HL-60 (cell line): ENCODE measurements around the gene LIPC.

Source experiments
- DNase-seq, 2 experiments: peaks; one replicate each; pipeline ENCODE4 v3.0.0-alpha.2; 2010 to 2020; ENCODE audit warnings: low read depth in 1 of 2, low spot score in 1 of 2
- H3K27ac ChIP-seq: fragments of 250-450 bp; sonication (Bioruptor Pico); replicated peaks from 2 replicates; pipeline ENCODE4 v1.5.1; 2020; ENCODE audit warnings: mild to moderate bottlenecking, moderate library complexity
- H3K27me3 ChIP-seq: fragments of 250-450 bp; sonication (Bioruptor Pico); 2 replicates; pipeline ENCODE4 v1.5.1; 2021; ENCODE audit warnings: mild to moderate bottlenecking, moderate library complexity; ENCODE audit not compliant: insufficient read depth, poor library complexity, severe bottlenecking
- H3K4me3 ChIP-seq: replicated peaks from 2 replicates; pipeline ENCODE4 v1.5.1; 2011; ENCODE audit warnings: mild to moderate bottlenecking, control low read depth, low read length; ENCODE audit not compliant: insufficient read depth
- CTCF ChIP-seq: IDR thresholded peaks from one replicate; pipeline ENCODE4 v1.5.1; 2011; ENCODE audit warnings: low read length, control low read depth, inconsistent platforms; ENCODE audit not compliant: insufficient read depth
- GABPA ChIP-seq: IDR thresholded peaks from 2 replicates; pipeline ENCODE4 v1.6.1; 2012; ENCODE audit warnings: low read depth
- POLR2AphosphoS5 ChIP-seq: IDR thresholded peaks from 2 replicates; pipeline ENCODE4 v1.6.1; 2012; ENCODE audit warnings: low read depth
- REST ChIP-seq: IDR thresholded peaks from 2 replicates; pipeline ENCODE4 v1.6.1; 2012; ENCODE audit warnings: low read depth; ENCODE audit not compliant: insufficient replicate concordance
- SPI1 ChIP-seq: IDR thresholded peaks from 2 replicates; pipeline ENCODE4 v1.6.1; 2012; ENCODE audit warnings: low read depth, mild to moderate bottlenecking, borderline replicate concordance

Gene LIPC

GRCh38 chr15:58525991-58526421 lies 94.2 kb downstream of the LIPC start:
- peak overlapping the region; percentile 41 for H3K27ac ChIP-seq
- peak in 1 of 2 experiments; percentile 67 for DNase-seq
- TF ChIP-seq CTCF (no peak), REST (no peak), GABPA (no peak), SPI1 (no peak), POLR2AphosphoS5 (no peak)

GRCh38 chr15:58526647-58527192 lies 94.9 kb downstream of the LIPC start:
- TF ChIP-seq SPI1 (peak; percentile 57; the same call in 1 of the 2 replicates), CTCF (no peak)
- Histone ChIP-seq H3K27ac (peak overlapping the region; percentile 41), H3K4me3 (no peak overlapping the region), H3K27me3 (no peaks in the 10 kb centered on the region)
- peak; percentile 80 to 85 for DNase-seq

More at GRCh38 chr15:58525991-58526421, 94.2 kb downstream of the LIPC start:
- Histone ChIP-seq H3K27me3 (no peaks in the 10 kb centered on the region), H3K4me3 (no peak overlapping the region)

GRCh38 chr15:58527573-58528187 lies 95.9 kb downstream of the LIPC start:
- Histone ChIP-seq H3K27me3 (no peaks in the 10 kb centered on the region), H3K27ac (no peak overlapping the region; the same call in 1 of the 2 replicates), H3K4me3 (no peak overlapping the region)
- TF ChIP-seq GABPA: no peak
- DNase-seq: no peak

- H3K27ac ChIP-seq: no peak overlapping the region
- H3K27me3 ChIP-seq: no peaks in the 10 kb centered on the region
- H3K4me3 ChIP-seq: no peak overlapping the region
- DNase-seq: no peak
- no peak for TF ChIP-seq GABPA
- TF ChIP-seq POLR2AphosphoS5: no peak
- no peak for TF ChIP-seq REST
- TF ChIP-seq CTCF: no peak
- no peak for TF ChIP-seq SPI1
These were observed 96.5 kb downstream of the LIPC start for GRCh38 chr15:58528188-58528870.
